Stimulated activated naive B cell treated with anti-CD40 and anti-IgM and Interleukin-4, amounts not matched to agents 10 μg/mL and 1 μg/mL and 100 μg/mL, for 72 hours (primary cell): ENCODE results near the gene TRIM59.

Experiments used
- ATAC-seq, 2 donors: fragments of 150-1000 bp; cut with Tn5 transposase; replicated peaks; 2 replicates each; pipeline ENCODE4 v1.10.0; 2021; ENCODE audit warnings: moderate library complexity in 1 of 2
- DNase-seq: peaks from one replicate; pipeline ENCODE4 v3.0.0; 2021
- H3K27ac Mint-ChIP-seq: one replicate; pipeline ENCODE4 v1.8.0; 2022; ENCODE audit warnings: mild to moderate bottlenecking, mixed read lengths
- H3K27me3 Mint-ChIP-seq, 2 donors: one replicate each; pipeline ENCODE4 v1.8.0; 2022; ENCODE audit warnings: mixed read lengths in 2 of 2
- H3K36me3 Mint-ChIP-seq, 2 donors: one replicate each; pipeline ENCODE4 v1.8.0; 2022; ENCODE audit warnings: mixed read lengths in 2 of 2, mild to moderate bottlenecking in 1 of 2
- H3K4me1 Mint-ChIP-seq, 2 donors: one replicate each; pipeline ENCODE4 v1.8.0; 2022; ENCODE audit warnings: mixed read lengths in 2 of 2, mild to moderate bottlenecking in 1 of 2
- H3K4me3 Mint-ChIP-seq, 2 donors: one replicate each; pipeline ENCODE4 v1.8.0; 2022; ENCODE audit warnings: mild to moderate bottlenecking in 2 of 2, mixed read lengths in 2 of 2, moderate library complexity in 1 of 2
- H3K9me3 Mint-ChIP-seq, 2 donors: one replicate each; pipeline ENCODE4 v1.8.0; 2022; ENCODE audit warnings: mixed read lengths in 2 of 2, mild to moderate bottlenecking in 1 of 2

The TRIM59 gene

GRCh38 chr3:160403028-160403545 lies 46.5 kb downstream of the TRIM59 start:
- ATAC-seq (no peak), DNase-seq (no peak)
- no peak overlapping the region for H3K27ac Mint-ChIP-seq
- peak overlapping the region in 1 of 2 donors; percentile 11 for H3K4me3 Mint-ChIP-seq
- peaks cover 19 to 41% of the 10 kb centered on the region in 2 donors for H3K4me1 Mint-ChIP-seq
- peaks cover 0 to 7% of the 10 kb centered on the region in 2 donors for H3K27me3 Mint-ChIP-seq
- H3K36me3 Mint-ChIP-seq = peaks cover 17 to 31% of the 10 kb centered on the region in 2 donors
- no peaks in the 10 kb centered on the region for H3K9me3 Mint-ChIP-seq

GRCh38 chr3:160402221-160403027 lies 47.2 kb downstream of the TRIM59 start:
- peaks cover 17 to 31% of the 10 kb centered on the region in 2 donors for H3K36me3 Mint-ChIP-seq
- no peak for ATAC-seq
- peaks cover 0 to 7% of the 10 kb centered on the region in 2 donors for H3K27me3 Mint-ChIP-seq

GRCh38 chr3:160401291-160402095 lies 48.1 kb downstream of the TRIM59 start:
- H3K9me3 Mint-ChIP-seq = no peaks in the 10 kb centered on the region
- H3K27me3 Mint-ChIP-seq = peaks cover 0 to 7% of the 10 kb centered on the region in 2 donors
- H3K36me3 Mint-ChIP-seq = peaks cover 17 to 31% of the 10 kb centered on the region in 2 donors
- peak overlapping the region; percentile 93 for H3K27ac Mint-ChIP-seq
- DNase-seq (no peak), ATAC-seq (no peak)
- peak overlapping the region; percentile 98 for H3K4me3 Mint-ChIP-seq
- peaks cover 22 to 49% of the 10 kb centered on the region in 2 donors for H3K4me1 Mint-ChIP-seq

More at GRCh38 chr3:160402221-160403027, 47.2 kb downstream of the TRIM59 start:
- DNase-seq = no peak
- Mint-ChIP-seq H3K4me3 (peak overlapping the region; percentile 66 to 68), H3K4me1 (peaks cover 19 to 43% of the 10 kb centered on the region in 2 donors), H3K27ac (no peak overlapping the region), H3K9me3 (no peaks in the 10 kb centered on the region)

GRCh38 chr3:160400702-160401150 lies 48.9 kb downstream of the TRIM59 start:
- H3K36me3 Mint-ChIP-seq = peaks cover 17 to 31% of the 10 kb centered on the region in 2 donors
- ATAC-seq (peak; percentile 9 to 15), DNase-seq (peak; percentile 7)

GRCh38 chr3:160400030-160400701 lies 49.4 kb downstream of the TRIM59 start:
- peaks cover 0 to 7% of the 10 kb centered on the region in 2 donors for H3K27me3 Mint-ChIP-seq
- DNase-seq (peak; percentile 35), ATAC-seq (peak; percentile 37 to 38)
- peak overlapping the region; percentile 99 for H3K27ac Mint-ChIP-seq
- peak overlapping the region; percentile 98 for H3K4me3 Mint-ChIP-seq
- peaks cover 17 to 31% of the 10 kb centered on the region in 2 donors for H3K36me3 Mint-ChIP-seq
- H3K4me1 Mint-ChIP-seq = peaks cover 22 to 49% of the 10 kb centered on the region in 2 donors
- no peaks in the 10 kb centered on the region for H3K9me3 Mint-ChIP-seq

More at GRCh38 chr3:160400702-160401150, 48.9 kb downstream of the TRIM59 start:
- peak overlapping the region; percentile 93 for H3K27ac Mint-ChIP-seq
- peak overlapping the region; percentile 98 for H3K4me3 Mint-ChIP-seq
- no peaks in the 10 kb centered on the region for H3K9me3 Mint-ChIP-seq
- peaks cover 0 to 7% of the 10 kb centered on the region in 2 donors for H3K27me3 Mint-ChIP-seq
- H3K4me1 Mint-ChIP-seq = peaks cover 22 to 49% of the 10 kb centered on the region in 2 donors

GRCh38 chr3:160399125-160400029 lies 50.2 kb downstream of the TRIM59 start, which contains the start of the genes IFT80 and SMC4:
TSS of gene IFT80 (minus strand) at chr3:160399225. CDS start at chr3:160384600, 14,625 bp downstream.
TSS of gene SMC4 (plus strand) at chr3:160399650. CDS start at chr3:160400827, 1,177 bp downstream.
- peak; percentile 93 for DNase-seq
- peak within 1 kb of the TSS; percentile 99 for H3K27ac Mint-ChIP-seq
- peaks cover 0 to 7% of the 10 kb centered on the region in 2 donors for H3K27me3 Mint-ChIP-seq
- H3K4me3 Mint-ChIP-seq = peak within 1 kb of the TSS; percentile 98
- H3K36me3 Mint-ChIP-seq = peaks cover 15 to 28% of the 10 kb centered on the region in 2 donors
- H3K4me1 Mint-ChIP-seq = peaks cover 22 to 49% of the 10 kb centered on the region in 2 donors
- H3K9me3 Mint-ChIP-seq = no peaks in the 10 kb centered on the region
- peak; percentile 96 to 97 for ATAC-seq

GRCh38 chr3:160398820-160399124 lies 50.8 kb downstream of the TRIM59 start:
- Mint-ChIP-seq H3K27ac (peak overlapping the region; percentile 99), H3K27me3 (peaks cover 0 to 7% of the 10 kb centered on the region in 2 donors), H3K36me3 (peaks cover 13 to 24% of the 10 kb centered on the region in 2 donors), H3K9me3 (no peaks in the 10 kb centered on the region), H3K4me3 (peak overlapping the region; percentile 98), H3K4me1 (peaks cover 19 to 45% of the 10 kb centered on the region in 2 donors)
- DNase-seq = no peak
- peak; percentile 0 to 2 for ATAC-seq

- Mint-ChIP-seq H3K36me3 (peaks cover 2 to 7% of the 10 kb centered on the region in 2 donors), H3K27me3 (no peaks in the 10 kb centered on the region), H3K4me1 (peaks cover 10 to 26% of the 10 kb centered on the region in 2 donors)
These were observed 54.3 kb downstream of the TRIM59 start for GRCh38 chr3:160395297-160395696.

GRCh38 chr3:160394009-160394392 lies 55.6 kb downstream of the TRIM59 start:
- ATAC-seq (no peak), DNase-seq (no peak)
- Mint-ChIP-seq H3K27me3 (no peaks in the 10 kb centered on the region), H3K36me3 (peaks cover 2 to 5% of the 10 kb centered on the region in 2 donors), H3K9me3 (no peaks in the 10 kb centered on the region), H3K4me3 (no peak overlapping the region), H3K4me1 (peaks cover 9 to 22% of the 10 kb centered on the region in 2 donors), H3K27ac (no peak overlapping the region)

More at GRCh38 chr3:160395297-160395696, 54.3 kb downstream of the TRIM59 start:
- no peak for DNase-seq
- Mint-ChIP-seq H3K27ac (no peak overlapping the region), H3K4me3 (no peak overlapping the region), H3K9me3 (no peaks in the 10 kb centered on the region)
- ATAC-seq = no peak

- Mint-ChIP-seq H3K4me3 (no peak overlapping the region), H3K9me3 (no peaks in the 10 kb centered on the region), H3K36me3 (peaks cover 0 to 5% of the 10 kb centered on the region in 2 donors), H3K27ac (no peak overlapping the region), H3K27me3 (no peaks in the 10 kb centered on the region), H3K4me1 (peaks cover 7 to 16% of the 10 kb centered on the region in 2 donors)
- ATAC-seq (no peak), DNase-seq (no peak)
These were observed 56.1 kb downstream of the TRIM59 start for GRCh38 chr3:160393346-160394008.

- Mint-ChIP-seq H3K4me1 (peaks cover 4 to 11% of the 10 kb centered on the region in 2 donors), H3K27me3 (no peaks in the 10 kb centered on the region), H3K27ac (no peak overlapping the region), H3K4me3 (no peak overlapping the region), H3K36me3 (peaks cover 5 to 7% of the 10 kb centered on the region in 2 donors), H3K9me3 (no peaks in the 10 kb centered on the region)
- ATAC-seq = no peak
- no peak for DNase-seq
These were observed 56.8 kb downstream of the TRIM59 start for GRCh38 chr3:160392798-160393197.

GRCh38 chr3:160390565-160391138 lies 58.9 kb downstream of the TRIM59 start:
- no peaks in the 10 kb centered on the region for H3K27me3 Mint-ChIP-seq
- DNase-seq (no peak), ATAC-seq (no peak)
- H3K4me3 Mint-ChIP-seq = no peak overlapping the region
- H3K9me3 Mint-ChIP-seq = no peaks in the 10 kb centered on the region
- H3K27ac Mint-ChIP-seq = no peak overlapping the region
- H3K36me3 Mint-ChIP-seq = peaks cover 8 to 14% of the 10 kb centered on the region in 2 donors
- peaks cover 1 to 6% of the 10 kb centered on the region in 2 donors for H3K4me1 Mint-ChIP-seq
